Cerebellar nuclear complex (tissue), 1 donor: Measurements from ENCODE around the gene COPZ2.

Source experiments
- DNase-seq, 2 experiments: peaks; one replicate each; lab custom pipeline; 2025; lab: John Stamatoyannopoulos, UW

COPZ2 gene

DNA sequence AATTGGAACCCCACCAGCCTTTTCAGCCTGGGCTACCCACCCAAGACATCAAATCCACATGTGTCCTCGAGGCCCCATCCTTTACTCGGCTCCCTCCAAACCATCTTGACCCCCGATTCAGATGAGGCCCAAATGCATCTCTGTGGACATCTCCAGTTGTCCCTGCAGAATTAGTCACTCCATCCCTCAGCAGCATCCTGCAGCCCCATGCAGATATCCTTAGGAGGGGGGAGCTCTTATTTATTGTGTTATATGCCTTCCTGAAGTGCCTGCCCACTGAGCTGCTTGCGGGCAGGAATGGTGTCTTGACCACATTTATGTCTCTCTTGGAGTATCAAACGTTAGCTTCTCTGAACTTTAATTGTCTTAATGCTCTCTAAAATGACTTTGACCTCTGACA is 51.1 kb downstream of the COPZ2 start:
- DNase-seq = no peak

DNA sequence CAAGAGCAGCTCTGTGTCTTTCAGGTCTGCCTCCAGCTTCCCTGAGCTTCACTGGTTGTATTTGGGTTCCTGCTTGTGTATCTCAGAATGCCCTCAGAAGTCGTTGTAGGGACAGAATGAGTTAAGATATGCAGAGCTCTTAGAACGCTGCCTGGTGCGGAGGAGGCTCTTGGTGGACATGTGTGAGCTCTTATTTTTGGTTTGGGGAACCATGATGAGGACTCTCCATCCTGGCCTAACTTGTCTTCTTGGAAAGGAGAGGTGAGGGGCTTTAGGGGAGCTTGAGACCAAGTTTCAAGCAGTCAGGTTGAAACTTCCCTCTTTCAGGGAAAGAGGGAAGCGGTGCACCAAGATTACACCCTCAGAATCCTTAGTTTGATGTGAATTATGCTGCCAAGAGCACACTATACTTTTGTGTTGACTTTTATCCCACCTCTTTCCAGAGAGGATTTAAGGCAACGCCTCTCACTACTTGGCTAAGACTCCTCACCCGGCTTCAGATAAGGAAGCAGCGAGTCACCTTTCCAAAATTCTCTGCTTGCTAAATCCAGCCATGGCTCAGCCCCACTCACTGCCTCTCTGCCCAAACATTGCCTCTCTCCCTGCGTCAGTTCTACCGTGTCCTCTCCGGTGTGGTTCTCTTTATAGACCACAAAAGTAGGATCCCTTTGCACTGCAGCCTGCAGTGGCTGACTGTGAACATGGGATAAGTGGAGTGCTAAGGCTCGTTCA is 53.9 kb downstream of the COPZ2 start:
- DNase-seq = no peak

- DNase-seq = no peak
Observed at GRCh38 chr17:47982645-47983390, 54.8 kb downstream of the COPZ2 start.

- DNase-seq = no peak
Observed at GRCh38 chr17:47982091-47982617, 55.4 kb downstream of the COPZ2 start.

DNA sequence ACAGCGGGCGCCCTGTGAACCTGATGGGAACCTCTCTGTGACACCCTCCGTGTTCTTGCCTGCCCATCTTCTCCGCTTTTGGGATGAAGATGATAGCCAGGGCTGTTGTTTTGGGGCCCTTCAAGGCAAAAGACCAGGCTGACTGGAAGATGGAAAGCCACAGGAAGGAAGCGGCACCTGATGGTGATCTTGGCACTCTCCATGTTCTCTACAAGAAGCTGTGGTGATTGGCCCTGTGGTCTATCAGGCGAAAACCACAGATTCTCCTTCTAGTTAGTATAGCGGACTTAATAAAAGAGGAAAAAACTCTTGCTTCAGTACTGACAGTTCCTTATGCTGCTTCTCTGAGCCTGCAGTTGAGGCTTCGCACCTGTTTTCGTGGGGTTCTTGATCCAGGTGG is 56.1 kb downstream of the COPZ2 start:
- no peak for DNase-seq

- DNase-seq = no peak
Observed at GRCh38 chr17:47980541-47980940, 57.1 kb downstream of the COPZ2 start.

DNA sequence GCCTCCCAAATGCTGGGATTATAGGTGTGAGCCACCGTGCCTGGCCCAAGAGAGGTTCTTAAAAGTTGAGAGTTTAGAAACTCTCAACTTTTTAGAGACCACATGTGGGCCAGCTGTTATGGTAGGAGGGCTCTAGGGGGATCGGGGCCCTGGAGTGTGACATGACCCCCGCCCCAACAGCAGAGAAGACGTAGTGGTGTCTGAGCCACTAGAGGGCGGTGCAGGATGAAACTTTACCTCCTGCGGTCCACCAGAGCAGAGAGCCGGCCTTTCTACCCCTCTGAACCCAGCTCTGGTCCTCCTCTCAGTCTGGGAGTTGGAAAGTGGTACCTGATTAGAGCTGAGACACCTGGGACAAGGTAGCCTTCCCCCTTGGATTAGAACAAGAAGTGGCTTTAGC is 59.3 kb downstream of the COPZ2 start:
- DNase-seq = no peak
